Measurements from ENCODE around the gene LRRC4C.

LRRC4C gene

DNA sequence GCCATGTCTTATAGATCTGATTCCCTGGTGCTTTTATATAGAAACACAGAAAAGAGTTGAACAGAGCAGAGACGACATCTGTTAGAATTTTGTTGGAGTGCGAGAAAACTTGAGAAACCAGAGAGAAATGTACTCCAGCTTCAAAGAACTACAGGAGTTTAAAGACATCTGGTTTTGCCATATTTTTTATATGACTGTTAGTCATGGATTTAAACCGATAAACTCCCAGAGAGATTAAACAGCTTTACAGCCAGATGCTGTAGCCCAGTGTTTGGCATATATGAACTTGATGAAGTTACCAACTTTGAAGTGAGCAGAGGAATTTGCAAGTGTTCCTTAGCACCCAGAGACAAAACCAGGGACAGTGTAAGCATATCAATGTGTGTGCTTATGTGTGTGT is 1083.1 kb downstream of the LRRC4C start:
- no peak overlapping the region for H3K27ac ChIP-seq
- TF ChIP-seq, protein P1, sequence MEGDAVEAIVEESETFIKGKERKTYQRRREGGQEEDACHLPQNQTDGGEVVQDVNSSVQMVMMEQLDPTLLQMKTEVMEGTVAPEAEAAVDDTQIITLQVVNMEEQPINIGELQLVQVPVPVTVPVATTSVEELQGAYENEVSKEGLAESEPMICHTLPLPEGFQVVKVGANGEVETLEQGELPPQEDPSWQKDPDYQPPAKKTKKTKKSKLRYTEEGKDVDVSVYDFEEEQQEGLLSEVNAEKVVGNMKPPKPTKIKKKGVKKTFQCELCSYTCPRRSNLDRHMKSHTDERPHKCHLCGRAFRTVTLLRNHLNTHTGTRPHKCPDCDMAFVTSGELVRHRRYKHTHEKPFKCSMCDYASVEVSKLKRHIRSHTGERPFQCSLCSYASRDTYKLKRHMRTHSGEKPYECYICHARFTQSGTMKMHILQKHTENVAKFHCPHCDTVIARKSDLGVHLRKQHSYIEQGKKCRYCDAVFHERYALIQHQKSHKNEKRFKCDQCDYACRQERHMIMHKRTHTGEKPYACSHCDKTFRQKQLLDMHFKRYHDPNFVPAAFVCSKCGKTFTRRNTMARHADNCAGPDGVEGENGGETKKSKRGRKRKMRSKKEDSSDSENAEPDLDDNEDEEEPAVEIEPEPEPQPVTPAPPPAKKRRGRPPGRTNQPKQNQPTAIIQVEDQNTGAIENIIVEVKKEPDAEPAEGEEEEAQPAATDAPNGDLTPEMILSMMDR (IDR thresholded peaks at IDR 0.05) = no peak
- TF ChIP-seq ZFX (IDR thresholded peaks at IDR 0.05; ENCODE audit: borderline replicate concordance) = no peak

DNA sequence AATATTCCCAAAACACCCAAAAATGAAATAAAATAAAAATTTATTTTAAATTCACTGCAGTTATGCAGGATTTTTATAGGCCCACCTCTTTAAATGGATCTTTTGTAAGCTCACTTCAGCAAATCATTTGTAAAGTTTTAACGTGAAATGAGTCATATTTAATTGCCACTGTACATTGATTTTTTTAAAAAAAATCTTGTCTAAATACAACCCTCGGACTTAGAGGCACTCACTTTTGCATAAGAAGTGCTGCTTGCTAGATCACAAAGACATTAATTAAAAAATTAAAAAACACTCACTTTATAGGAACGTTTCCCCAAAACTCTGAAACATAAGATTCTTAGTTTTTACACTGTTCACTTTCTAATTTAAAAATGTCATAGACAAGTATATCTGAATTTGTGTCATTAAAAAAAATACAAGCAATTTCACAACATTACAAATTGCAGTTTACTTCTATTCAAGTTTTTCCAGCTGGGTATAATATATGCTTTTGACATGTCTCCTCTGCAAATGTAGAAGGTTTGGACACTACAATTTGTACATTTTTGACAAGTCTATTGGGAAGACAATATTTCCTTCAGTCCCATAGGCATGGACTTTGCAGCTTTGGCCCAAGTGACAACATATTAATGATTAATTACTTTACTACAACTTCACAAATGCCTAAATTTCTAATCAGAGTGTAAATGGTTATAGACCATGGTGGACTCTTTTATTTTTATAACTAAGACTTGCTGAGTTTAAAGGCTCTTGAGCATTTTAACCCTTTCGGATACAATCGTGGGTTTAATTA is 1088.4 kb downstream of the LRRC4C start:
- H3K27ac ChIP-seq = no peak overlapping the region
- TF ChIP-seq ZFX (IDR thresholded peaks at IDR 0.05; ENCODE audit: borderline replicate concordance) = no peak
- TF ChIP-seq, protein P1 (IDR thresholded peaks at IDR 0.05) = no peak

DNA sequence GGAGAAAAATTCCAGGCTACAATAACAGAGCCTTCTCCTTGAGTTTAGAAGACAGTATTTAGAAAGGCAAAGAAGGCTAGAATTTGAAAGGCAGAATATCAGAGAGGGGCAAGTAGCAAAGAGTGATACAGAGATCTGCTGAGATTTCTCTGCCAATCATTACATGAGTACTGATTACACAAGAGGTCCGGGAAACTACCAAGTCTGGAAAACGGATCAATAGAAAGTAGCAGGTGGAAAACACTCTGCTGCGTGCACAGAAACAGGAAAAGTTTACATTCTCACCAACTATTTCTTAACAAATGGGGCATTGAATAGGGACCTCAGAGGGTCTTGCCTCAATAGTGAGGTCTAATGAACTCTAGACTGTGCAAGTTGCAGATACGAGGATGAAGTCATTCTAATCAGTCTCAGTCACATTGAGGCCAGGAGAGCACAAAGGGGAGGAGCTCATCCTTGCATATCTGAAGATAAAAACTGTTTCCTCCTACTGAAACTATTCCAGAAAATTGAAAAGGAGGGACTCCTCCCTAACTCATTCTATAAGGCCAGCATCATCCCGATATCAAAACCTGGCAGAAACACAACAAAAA is 1099.2 kb downstream of the LRRC4C start:
- TF ChIP-seq, protein P1 (IDR thresholded peaks at IDR 0.05) = no peak
- TF ChIP-seq ZFX (IDR thresholded peaks at IDR 0.05; ENCODE audit: borderline replicate concordance) = no peak
- H3K27ac ChIP-seq = no peak overlapping the region

DNA sequence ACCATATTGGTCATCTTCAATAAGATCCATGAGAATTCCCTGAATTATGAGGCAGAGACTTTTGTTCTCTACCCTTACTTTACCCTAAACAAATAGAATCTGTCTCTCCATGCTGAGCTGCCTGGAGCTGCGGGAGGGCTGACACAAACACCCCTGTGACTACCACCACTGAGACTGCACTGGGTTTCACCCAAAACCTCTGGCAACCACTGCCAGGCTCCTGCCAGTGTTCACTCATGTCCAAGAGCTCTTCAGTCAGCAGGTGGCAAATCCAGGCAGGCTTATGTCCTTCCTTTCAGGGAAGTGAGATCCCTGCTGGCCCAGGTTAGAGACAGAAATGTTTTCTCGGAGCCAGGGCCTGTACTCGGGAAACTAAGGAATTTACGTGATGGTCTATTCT is 1105.3 kb downstream of the LRRC4C start:
- TF ChIP-seq ZFX (IDR thresholded peaks at IDR 0.05; ENCODE audit: borderline replicate concordance) = no peak
- TF ChIP-seq, protein P1 (IDR thresholded peaks at IDR 0.05) = no peak
- H3K27ac ChIP-seq = no peak overlapping the region

DNA sequence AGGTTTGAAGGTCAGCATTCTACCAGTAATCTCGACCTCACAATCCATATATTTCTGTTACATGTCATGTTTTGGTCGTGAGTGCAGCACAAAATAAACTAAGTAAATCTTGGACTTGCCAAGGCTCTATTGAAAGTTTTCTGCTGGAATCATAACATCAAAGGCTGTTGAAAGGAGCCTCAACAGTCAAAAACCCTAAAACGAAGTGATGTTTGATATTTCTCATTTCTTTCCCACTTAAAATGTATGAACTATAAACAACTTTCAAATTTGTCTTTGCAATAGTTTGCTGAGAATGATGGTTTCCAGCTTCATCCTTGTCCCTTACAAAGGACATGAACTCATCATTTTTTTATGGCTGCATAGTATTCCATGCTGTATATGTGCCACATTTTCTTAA is 1118.5 kb downstream of the LRRC4C start:
- H3K27ac ChIP-seq = no peak overlapping the region
- TF ChIP-seq ZFX (IDR thresholded peaks at IDR 0.05; ENCODE audit: borderline replicate concordance) = no peak
- TF ChIP-seq, protein P1 (IDR thresholded peaks at IDR 0.05) = no peak

DNA sequence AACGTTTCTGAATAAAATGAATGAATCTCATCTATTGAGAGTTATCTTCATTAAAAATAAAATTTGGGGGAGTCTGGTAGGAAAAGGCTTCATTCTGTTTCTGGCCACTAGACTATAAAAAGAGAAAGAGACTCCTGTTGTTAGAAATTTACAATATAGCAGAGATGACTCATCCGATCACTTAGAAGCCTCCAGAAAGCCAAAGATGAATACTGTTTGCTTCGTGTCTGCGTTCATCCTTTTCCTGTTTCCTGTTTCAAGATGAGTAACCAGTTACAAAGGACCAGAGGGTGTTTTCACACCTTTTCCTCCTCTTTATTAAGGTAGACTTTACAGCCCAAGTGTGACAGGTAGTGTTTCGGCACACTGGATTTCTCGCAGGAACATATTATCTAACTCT is 1120.7 kb downstream of the LRRC4C start:
- no peak overlapping the region for H3K27ac ChIP-seq
- TF ChIP-seq ZFX (IDR thresholded peaks at IDR 0.05; ENCODE audit: borderline replicate concordance) = no peak
- TF ChIP-seq, protein P1 (IDR thresholded peaks at IDR 0.05) = no peak

DNA sequence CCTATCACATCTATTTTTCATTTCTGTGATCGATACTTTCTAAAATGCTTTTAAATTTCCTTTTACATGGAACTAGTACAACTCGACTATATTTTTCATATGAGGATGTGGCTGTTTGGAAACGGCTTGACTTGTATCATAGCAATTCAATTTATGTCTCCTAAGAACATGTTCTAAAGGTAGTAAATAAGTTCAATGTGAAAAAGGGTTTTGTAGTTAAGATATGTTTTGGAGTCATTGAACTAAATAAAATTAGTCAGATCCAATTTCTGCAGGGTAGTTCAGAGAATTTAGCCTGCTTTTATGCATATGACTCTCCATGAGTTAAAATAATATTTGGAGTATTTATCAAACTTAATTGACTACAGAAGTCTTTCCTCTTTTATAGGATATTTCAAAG is 1121.4 kb downstream of the LRRC4C start:
- H3K27ac ChIP-seq = no peak overlapping the region
- TF ChIP-seq, protein P1 (IDR thresholded peaks at IDR 0.05) = no peak
- TF ChIP-seq ZFX (IDR thresholded peaks at IDR 0.05; ENCODE audit: borderline replicate concordance) = no peak

Measured in 22Rv1 (cell line).